GM21737 (cell line): ENCODE data around the gene SYT11.
A peak's percentile ranks its signal among the peaks of the same experiment; 100 is the strongest.
"Not testable (repeated sequence)": the region's sequence is repeated elsewhere in the genome, so short reads cannot be mapped to it uniquely, and the experiment has no call there.

ENCODE experiments used
- ATAC-seq: cut with Tn5 transposase; IDR thresholded peaks from one replicate; pipeline ENCODE4 v1.9.1; 2021; ENCODE audit warnings: mild to moderate bottlenecking, moderate library complexity; ENCODE audit not compliant: unreplicated experiment

SYT11 gene, protein sequence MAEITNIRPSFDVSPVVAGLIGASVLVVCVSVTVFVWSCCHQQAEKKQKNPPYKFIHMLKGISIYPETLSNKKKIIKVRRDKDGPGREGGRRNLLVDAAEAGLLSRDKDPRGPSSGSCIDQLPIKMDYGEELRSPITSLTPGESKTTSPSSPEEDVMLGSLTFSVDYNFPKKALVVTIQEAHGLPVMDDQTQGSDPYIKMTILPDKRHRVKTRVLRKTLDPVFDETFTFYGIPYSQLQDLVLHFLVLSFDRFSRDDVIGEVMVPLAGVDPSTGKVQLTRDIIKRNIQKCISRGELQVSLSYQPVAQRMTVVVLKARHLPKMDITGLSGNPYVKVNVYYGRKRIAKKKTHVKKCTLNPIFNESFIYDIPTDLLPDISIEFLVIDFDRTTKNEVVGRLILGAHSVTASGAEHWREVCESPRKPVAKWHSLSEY

DNA sequence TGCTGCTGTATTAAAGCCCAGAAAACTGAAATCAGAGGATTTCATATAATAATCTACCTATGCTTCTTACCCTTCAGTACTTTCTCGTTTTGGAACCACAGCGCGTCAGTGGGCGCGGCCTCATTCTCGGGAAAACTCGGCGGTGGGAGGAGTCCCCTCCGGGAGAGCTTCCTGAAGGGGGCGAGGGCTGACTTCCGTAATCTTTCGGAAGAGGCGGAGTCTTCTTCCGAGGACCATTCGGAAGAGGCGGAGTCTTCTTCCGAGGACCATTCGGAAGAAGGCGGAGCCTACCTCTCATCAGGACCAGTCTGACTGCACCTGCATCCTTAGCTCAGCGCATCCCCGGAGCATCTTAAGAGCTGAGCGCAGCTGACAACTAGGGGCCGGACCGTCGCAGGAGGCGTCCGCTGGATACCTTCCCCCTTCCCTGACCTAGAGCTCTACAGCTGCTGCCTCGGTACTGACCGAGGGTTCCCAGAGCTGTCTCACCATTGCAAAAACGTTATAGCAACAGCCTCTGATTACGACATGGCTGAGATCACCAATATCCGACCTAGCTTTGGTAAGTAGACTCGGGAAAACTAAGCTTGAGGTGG is at the start of gene SYT11:
Gene SYT11, plus strand, starts transcription at position 334 of the 596 bp plus-strand sequence. Its CDS starts 195 bp downstream, at position 529.
- ATAC-seq, result peak; percentile 64

DNA sequence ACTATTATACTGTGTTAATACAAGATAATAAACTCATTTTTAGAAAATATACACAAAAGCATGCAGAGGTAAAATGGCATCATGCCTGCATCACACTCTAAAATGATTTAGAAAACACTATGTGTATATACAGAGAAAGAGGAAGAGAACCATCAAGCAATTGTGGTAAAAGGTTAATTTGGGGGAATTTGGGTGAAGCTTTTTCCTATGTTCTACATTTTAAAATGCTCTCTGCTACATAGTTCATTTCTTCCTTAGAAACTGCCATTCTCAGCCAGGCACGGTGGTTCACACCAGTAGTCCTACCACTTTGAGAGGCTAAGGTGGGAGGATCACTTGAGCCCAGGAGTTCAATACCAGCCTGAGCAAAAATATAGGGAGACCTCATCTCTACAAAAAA is 46.5 kb upstream of the SYT11 start:
- ATAC-seq, result no peak

GRCh38 chr1:155813672-155814071 is 45.7 kb upstream of the SYT11 start:
- ATAC-seq, result no peak

DNA sequence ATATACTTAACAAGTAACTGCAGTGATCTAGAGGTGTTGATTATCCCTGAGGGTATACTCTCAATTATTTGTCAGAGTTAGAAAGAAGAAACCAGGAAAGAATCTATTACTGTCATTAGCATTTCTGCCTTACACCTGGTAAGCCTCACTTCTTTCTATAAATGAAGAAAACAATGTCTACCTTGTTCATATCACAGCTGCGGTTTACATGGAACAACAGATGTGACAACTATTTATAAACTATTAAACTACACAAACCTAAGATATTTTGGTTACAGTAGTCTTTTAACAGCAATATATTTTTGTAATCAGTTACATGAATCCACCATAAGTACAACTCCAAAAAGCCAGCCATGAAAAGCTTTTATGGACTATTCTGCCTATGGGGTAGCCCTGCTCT is 43.0 kb upstream of the SYT11 start:
- no peak for ATAC-seq

GRCh38 chr1:155827450-155827849 is 31.9 kb upstream of the SYT11 start:
- ATAC-seq, result no peak

DNA sequence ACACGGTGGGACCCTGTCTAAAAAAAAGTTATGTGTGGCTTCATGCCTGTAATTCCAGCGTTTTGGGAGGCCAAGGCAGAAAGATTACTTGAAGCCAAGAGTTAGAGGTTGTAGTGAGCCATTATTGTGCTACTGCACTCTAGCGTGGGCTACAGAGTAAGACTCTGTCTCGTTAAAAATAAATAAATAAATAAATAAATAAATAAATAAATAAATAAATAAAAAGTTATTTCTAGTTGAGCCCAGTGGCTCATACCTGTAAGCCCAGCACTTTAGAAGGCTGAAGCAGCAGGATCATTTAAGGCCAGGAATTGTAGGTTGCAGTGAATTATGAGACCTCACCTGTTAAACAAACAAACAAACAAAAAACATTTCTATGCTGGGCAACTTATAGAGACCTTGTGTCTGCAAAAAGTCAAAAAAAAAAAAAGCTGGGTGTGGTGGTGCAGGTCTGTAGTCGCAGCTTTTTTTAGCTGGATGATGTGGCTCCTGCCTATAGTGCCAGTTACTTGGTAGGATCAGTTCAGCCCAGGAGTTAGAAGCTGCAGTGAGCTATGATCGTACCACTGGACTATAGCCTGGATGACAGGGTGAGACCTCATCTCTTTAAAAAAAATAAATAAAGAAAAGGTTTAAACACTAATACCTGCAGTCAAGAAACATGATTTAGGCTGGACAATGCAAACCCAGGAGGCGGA is 27.9 kb upstream of the SYT11 start:
- ATAC-seq, result no peak

DNA sequence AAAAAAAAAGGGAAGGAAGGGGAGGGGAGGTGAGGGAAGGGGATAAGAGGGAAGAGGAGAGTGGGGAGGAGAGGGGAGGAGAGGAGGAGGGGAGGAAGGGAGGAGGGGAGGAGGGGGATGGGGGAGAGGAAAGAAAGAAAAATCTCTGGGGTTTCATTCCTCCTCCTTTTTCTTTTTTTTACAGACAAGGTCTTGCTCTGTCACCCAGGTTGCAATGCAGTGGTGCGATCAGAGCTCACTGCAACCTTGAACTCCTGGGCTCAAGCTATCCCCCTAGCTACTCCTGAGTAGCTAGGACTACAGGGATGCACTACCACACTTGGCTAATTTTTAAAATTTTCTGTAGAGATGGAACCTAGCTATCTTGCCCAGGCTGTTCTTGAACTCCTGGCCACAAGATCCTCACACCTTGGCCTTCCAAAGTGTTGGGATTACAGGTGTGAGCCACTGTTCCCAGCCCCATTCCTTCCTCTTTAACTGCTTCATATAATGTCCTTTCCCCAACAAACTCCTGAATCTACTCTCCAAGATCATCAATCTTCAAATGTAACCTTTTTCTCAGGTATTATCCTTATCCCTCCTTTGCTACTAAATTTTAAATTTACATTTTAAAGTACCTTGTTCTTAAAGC is 25.6 kb upstream of the SYT11 start:
- ATAC-seq, result no peak

- no peak for ATAC-seq
These were observed 25.0 kb upstream of the SYT11 start for GRCh38 chr1:155834296-155834926.

DNA sequence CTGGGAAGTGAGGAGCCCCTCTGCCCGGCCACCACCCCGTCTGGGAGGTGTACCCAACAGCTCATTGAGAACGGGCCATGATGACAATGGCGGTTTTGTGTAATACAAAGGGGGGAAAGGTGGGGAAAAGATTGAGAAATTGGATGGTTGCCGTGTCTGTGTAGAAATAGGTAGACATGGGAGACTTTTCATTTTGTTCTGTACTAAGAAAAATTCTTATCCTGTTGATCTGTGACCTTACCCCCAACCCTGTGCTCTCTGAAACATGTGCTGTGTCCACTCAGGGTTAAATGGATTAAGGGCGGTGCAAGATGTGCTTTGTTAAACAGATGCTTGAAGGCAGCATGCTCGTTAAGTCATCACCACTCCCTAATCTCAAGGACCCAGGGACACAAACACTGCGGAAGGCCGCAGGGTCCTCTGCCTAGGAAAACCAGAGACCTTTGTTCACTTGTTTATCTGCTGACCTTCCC is 24.4 kb upstream of the SYT11 start:
- ATAC-seq, result not testable (repeated sequence)

- ATAC-seq, result no peak
These were observed 23.8 kb upstream of the SYT11 start for GRCh38 chr1:155835548-155835947.

DNA sequence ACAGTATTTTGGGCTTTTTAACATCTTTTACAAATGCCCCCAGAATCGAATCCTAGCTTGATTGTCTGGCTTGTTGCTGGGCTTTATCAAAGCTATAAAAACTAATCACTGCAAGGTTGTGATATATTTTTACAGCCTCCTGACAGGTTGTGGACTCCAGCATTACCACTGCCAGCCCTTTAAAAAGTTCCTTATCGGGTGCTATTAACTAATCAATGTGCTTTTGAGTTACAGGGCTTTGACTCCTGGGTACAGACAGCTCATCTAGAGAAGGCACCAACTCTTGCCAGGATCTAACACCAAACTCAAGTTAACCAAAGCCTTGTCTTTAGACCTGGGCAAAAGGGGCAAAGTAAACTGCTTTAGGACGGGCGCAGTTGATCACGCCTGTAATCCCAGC is 19.0 kb upstream of the SYT11 start:
- no peak for ATAC-seq

GRCh38 chr1:155844860-155845421 is 14.4 kb upstream of the SYT11 start:
- no peak for ATAC-seq

DNA sequence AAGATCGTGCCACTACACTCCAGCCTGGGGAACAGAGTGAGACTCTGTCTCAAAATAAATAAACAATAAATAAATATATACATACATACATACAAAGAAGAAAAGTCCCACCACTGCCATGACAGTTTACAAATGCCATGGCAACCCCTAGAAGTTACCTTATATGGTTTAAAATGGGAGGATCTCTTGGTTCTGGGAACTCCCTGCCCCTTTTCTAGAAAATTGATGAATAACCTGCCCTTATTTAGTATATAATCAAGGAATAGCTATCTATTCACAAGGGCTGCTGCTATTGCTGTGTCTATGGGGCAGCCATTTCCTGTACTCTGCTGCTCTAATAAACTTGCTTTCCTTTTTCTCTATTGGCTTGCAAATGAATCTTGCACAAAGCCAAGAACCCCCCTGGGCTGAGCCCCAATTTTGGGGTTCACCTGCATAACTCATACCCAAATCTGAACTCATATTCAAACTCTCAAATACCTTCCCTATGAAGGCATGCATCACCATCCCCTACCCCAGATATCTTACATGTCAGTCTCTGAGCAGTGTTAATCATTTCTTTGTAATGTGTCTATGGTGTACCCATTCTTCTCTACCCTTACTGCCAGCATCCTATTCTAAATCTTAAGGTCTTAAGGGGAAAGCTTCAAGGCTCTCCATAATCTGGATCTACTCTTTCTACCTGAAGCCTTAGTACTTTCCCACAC is 11.4 kb upstream of the SYT11 start:
- no peak for ATAC-seq

GRCh38 chr1:155850345-155850744 is 9.0 kb upstream of the SYT11 start:
- ATAC-seq, result no peak

DNA sequence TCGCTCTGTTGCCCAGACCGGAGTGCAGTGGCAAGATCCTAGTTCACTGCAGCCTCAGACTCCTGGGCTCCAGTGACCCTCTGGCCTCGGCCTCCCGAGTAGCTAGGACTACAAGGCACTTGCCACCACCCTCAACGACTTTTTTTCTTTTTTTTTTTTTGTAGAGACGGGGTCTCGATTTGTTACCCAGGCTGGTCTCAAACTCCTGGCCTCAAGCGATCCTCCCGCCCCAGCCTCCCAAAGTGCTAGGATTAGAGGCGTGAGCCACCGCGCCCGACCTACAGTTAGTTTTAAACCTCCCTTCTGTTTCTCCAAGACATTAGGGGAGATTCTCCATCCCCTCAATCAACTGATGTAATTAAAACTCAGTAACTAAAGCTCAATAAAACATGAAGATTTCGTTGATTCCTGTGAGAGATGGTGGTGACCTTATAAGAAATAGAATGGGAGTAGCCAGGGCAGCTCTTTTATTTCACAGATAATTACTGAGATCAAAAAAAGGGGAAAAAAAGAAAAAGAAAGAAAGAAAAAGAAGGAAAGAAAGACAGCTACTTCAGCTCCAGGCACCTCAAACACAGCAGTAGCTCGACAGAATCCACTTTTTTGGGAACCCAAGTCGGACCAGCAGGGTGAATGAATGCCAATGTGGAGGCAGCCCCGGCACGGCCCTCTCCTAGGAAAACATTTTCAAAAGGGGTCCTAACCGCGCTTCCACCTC is 3.0 kb upstream of the SYT11 start:
- ATAC-seq, result no peak

- peak; percentile 47 for ATAC-seq
These were observed 2.1 kb upstream of the SYT11 start, which contains the start of gene GON4L for GRCh38 chr1:155856975-155857930. TSS of gene GON4L (minus strand) at chr1:155857214. CDS start at chr1:155853780, 3,434 bp downstream.

GRCh38 chr1:155858800-155859233 is 550 bp upstream of the SYT11 start:
- ATAC-seq, result no peak
